22Rv1 (cell line): ENCODE results near the gene DDX11.
"Not testable (repeated sequence)": the region's sequence is repeated elsewhere in the genome, so short reads cannot be mapped to it uniquely, and the experiment has no call there.

Source experiments
- ZFX ChIP-seq: fragments of 450-650 bp; IDR thresholded peaks from 2 replicates; pipeline ENCODE4 v1.6.1; 2017; ENCODE audit warnings: antibody characterized with exemption, borderline replicate concordance
- TF ChIP-seq, protein P1 (sequence below): fragments of 450-650 bp; IDR thresholded peaks from 2 replicates; pipeline ENCODE4 v1.5.1; 2017; ENCODE audit warnings: mild to moderate bottlenecking

DNA sequence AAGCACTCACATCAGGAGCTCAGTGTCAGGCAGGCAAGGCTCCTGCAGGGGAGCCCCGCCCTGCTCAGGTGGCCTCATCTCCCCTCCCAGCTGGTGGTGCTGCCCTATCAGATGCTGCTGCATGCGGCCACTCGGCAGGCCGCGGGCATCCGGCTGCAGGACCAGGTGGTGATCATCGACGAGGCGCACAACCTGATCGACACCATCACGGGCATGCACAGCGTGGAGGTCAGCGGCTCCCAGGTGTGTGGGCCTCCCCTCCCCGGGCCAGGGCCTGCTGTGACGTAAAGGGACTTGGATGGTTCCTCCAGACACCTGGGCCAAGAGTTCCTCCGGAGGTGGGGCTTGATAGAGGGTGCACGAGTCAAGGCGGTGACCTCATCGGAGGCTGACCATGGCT lies 18.0 kb downstream of the DDX11 start:
- TF ChIP-seq, protein P1, sequence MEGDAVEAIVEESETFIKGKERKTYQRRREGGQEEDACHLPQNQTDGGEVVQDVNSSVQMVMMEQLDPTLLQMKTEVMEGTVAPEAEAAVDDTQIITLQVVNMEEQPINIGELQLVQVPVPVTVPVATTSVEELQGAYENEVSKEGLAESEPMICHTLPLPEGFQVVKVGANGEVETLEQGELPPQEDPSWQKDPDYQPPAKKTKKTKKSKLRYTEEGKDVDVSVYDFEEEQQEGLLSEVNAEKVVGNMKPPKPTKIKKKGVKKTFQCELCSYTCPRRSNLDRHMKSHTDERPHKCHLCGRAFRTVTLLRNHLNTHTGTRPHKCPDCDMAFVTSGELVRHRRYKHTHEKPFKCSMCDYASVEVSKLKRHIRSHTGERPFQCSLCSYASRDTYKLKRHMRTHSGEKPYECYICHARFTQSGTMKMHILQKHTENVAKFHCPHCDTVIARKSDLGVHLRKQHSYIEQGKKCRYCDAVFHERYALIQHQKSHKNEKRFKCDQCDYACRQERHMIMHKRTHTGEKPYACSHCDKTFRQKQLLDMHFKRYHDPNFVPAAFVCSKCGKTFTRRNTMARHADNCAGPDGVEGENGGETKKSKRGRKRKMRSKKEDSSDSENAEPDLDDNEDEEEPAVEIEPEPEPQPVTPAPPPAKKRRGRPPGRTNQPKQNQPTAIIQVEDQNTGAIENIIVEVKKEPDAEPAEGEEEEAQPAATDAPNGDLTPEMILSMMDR, result not testable (repeated sequence)
- TF ChIP-seq ZFX, result not testable (repeated sequence)
